HG02970 (cell line): Measurements from ENCODE around the gene DUSP2.
A peak's percentile ranks its signal among the peaks of the same experiment; 100 is the strongest.
"Not testable (repeated sequence)": the region's sequence is repeated elsewhere in the genome, so short reads cannot be mapped to it uniquely, and the experiment has no call there.

Experiments used
- ATAC-seq: cut with Tn5 transposase; IDR thresholded peaks from one replicate; pipeline ENCODE4 v1.9.1; 2021; ENCODE audit warnings: mild to moderate bottlenecking, moderate library complexity, moderate number of reproducible peaks; ENCODE audit not compliant: unreplicated experiment, low FRiP score

DUSP2 gene

DNA sequence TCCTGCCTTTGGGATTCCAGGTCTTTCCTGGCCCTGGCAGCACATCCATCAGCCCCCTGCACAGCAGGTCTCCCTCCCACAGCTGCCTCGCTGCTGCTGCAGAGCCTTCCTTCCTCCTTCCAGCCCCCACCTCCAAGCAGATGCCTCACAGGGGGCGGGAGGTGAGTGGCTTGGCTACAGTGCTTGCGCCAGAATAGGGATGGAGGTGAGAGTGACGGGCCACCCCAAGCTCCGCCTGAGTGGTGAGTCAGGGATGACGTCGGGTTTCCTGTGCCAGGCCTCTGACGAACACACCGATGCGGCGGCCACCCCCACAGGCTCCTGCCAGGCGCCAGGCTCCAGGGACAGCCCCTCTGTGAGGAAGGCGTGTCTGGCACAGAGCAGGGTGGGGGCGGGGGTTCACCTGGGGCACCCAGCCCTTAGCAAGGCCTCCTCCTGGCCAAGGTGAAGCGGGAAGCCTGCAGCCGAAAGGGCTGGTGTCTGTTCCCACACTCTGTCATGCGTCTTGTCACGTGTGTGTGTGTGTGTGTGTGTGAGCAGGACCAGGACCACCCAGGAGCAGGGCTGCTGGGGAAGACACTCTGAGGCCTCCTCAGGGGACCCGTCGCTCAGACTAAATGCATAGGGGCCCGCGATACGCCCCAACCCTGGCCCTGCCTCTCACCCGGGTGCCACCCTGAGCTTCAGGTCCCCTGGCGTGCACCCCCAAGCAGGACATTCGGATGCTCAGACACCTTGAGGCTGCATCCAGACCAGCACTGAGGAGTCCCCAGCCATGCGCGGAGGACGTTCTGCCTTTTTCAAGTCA, 3.4 kb upstream of the DUSP2 start:
- no peak for ATAC-seq

DNA sequence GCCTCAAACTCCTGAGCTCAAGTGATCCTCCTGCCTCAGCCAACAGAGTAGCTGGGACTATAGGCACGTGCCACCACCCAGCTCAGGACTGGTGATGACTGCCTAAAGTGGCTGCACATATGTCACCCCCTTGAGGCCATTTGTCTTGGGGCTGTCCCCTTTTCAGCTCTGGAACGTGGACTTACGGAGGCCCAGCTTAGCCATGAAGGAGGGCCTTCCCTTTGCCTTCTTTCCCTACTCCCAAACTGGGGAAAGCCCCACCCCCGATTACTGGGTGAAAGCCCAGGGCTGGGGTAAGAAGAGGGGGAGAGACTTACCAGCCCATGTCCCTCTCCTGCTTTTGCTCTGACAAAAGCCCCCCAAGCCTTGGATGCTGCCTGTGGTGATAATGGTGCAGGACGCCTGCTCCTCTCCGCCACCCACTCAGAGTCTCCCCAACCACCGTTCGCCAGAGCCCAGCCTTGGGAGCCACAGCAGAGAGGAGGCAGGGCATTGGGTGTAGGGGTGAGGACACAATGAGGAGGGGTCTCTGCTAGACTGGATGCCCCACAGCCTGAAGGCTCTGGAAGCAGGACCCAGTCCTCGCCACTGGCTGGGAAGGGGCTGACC, 2.5 kb upstream of the DUSP2 start:
- ATAC-seq, result no peak

DNA sequence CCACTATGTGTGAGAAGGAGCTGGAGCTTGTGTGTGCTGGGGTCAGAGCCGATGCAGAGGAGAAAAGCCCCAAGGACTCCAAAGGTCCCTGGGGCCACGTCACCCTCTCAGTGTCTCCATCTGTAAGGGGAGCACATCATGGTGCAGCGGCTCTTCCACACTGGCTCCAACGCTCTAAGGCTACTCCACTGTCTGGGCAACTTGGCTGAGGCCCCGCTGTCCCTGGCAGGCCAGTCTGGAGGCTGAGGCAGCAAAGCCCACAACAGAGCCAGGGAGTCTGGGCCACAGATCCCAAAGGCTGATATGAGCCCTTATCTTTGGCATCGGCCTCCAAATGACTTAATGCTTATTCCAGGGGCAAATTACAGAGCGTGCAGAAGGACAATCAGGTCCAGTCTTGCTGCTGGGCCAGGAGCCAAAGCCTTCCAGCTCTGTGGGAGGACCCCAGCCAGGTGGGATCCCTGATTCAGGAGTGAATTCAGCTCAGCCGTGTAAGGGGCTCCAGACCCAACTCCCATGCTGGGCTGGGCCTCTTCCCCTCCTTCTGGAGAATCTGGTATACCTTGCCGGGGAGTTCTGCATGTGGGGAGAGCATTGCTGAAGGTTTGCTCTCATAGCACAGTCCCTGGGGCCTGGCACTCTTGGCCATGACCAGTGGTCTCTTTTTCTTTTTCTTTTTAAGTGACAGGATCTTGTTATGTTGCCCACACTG, 1.8 kb upstream of the DUSP2 start:
- ATAC-seq, result no peak

GRCh38 chr2:96146153-96146880, 1.1 kb upstream of the DUSP2 start:
- peak; percentile 21 for ATAC-seq

DNA sequence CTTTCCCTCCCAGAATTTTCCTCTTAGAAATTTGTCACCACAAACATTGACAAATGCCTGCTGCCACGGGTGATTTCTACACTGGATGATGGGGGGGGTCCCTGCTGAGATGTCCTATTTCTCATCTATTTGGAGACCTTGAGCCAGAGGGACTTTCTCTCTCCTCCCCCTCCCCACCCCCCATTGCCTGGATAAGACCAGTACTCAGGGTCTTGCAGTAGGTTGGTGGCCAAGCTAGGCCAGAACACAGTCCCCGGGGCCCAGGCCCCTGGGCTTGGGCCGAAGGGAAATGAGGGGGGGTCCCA, 560 bp upstream of the DUSP2 start:
- no peak for ATAC-seq

DNA sequence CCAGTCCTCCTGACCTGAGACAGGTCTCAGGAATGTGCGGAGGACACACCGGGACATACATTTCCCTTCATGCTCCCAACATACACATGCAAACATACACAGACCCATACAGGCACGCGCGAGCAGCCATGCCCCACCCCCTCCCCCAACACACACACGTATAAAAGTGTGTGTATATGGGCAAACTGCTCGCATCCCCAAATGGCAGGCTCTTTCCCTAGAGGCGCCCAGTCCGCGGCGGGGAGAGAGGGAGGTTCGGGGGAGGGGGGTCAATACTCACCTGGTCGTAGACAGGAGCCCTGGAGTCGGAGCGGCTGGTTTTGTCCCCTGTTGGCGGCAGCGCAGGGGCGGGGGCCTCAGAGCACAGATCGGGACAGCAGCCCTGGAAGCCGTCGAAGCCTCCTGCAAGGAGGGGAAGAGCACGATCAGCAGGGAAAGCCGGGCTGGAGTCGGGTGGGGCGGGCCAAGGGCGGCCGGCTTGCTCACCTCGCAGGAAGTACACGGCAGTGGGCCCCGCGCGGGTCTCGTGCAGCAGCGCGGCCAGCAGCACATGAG, 682 bp downstream of the DUSP2 start:
- no peak for ATAC-seq

GRCh38 chr2:96143848-96144480, 1.3 kb downstream of the DUSP2 start:
- ATAC-seq, result no peak

DNA sequence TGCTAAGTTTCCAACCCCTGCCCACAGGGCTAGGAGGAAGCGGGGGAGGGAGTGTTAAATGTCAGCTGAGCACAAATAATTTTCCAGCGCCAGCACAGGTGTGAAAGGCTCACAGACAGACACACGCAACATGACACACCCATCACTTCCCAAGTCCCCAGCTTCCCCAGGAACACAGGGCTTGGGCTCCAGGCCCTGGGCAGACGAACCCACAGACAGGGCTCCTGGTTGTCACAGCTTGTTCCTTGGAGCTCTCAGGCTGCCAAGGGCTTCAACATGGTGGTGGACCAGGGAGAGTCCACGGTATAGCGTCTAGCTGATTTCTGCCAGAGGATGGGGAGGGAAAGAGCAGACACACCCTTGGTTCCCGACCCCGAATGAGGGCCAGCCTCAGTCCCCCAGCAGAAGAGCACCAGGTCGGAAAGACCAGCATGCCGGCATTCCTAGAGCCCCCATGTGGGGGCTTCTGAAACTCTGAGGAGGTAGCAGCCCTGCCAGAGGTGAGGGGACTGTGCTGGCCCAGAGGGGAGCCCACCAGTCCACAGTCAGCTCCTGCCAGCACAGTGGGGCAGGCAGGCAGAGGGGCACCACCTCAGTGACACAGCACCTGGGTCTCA, 1.9 kb downstream of the DUSP2 start:
- no peak for ATAC-seq

GRCh38 chr2:96142217-96143113, 2.8 kb downstream of the DUSP2 start:
- ATAC-seq, result no peak

- not testable (repeated sequence) for ATAC-seq
Observed at GRCh38 chr2:96141624-96141967, 3.6 kb downstream of the DUSP2 start.

GRCh38 chr2:96140941-96141623, 4.2 kb downstream of the DUSP2 start:
- ATAC-seq, result no peak

GRCh38 chr2:96139181-96139758, 6.0 kb downstream of the DUSP2 start:
- ATAC-seq, result no peak

GRCh38 chr2:96138179-96139145, 6.8 kb downstream of the DUSP2 start, which contains the start of gene ASTL:
ASTL (minus strand) TSS chr2:96138502; CDS start chr2:96138436, 66 bp downstream.
- no peak for ATAC-seq

DNA sequence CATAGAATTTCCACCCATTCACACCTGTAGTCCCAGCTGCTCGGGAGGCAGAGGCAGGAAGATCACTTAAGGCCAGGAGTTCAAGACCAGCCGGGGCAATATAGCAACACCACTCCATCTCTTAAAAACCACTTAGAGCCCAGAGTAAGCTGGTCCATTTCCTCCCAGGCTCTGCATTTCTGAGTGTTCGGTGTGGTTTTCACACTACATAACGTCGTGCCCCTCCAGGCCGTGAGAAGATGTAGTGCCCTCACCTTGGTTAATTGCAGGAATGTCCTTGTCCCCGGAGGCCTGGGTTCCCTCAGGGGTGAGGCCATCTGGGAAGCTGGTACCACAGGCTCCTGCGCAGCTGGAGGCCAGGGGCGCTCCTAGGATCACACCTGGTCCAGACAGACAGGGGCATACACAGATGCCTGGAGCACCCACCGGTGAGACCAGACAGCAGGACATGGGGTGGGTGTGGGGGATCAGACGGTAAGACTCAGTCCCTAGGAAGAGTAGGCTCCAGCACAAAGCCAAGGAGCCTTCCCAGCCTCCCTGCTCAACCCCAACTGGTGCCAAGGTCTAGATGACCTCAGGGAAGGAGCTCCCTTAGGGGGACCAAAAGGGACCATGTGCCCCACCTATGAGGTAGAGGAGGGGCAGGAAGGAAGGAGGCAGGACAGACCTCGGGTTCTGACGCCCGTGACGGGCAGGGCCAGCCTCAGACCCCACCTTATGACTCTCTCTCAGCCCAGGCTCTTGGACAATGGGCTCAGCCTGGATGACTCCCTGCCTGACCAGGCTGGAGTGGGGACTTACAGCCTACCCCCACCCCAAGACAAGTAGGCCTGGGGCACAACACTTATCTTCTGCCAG, 7.7 kb downstream of the DUSP2 start:
- ATAC-seq, result no peak

GRCh38 chr2:96136129-96136720, 9.0 kb downstream of the DUSP2 start:
- no peak for ATAC-seq

- ATAC-seq, result no peak
Observed at GRCh38 chr2:96135621-96136020, 9.6 kb downstream of the DUSP2 start.
